Body of pancreas (tissue), 4 donors: ENCODE measurements around the gene CREG2. TPM values are rescaled to one million over a fixed set of nuclear protein-coding genes. Genes with fewer than 3 reads are reported as not detected.

Experiments used
- ATAC-seq: fragments of 150-250 bp; one replicate; pipeline ENCODE4 v1.9.1; 2016
- DNase-seq, 4 donors: peaks; one replicate each; pipeline ENCODE4 v3.0.0-alpha.2; 2019
- H3K27ac ChIP-seq, 4 donors: fragments of 200-600 bp; sonication (generic); 1 replicate in 3 of 4; 2 replicates in 1 of 4; pipeline versions ENCODE4 v1.5.1 to v1.6.1; 2016 to 2019; ENCODE audit warnings: mild to moderate bottlenecking in 1 of 4, mixed read lengths in 1 of 4, moderate library complexity in 1 of 4
- H3K27me3 ChIP-seq, 2 donors: fragments of 200-600 bp; sonication (generic); one replicate each; pipeline ENCODE4 v1.6.0; 2016; ENCODE audit warnings: mild to moderate bottlenecking in 1 of 2
- H3K36me3 ChIP-seq, 2 donors: fragments of 200-600 bp; sonication (generic); replicated peaks in 1 of 2; 2 replicates each; pipeline ENCODE4 v1.5.1; 2016; ENCODE audit warnings: low read depth in 2 of 2; ENCODE audit not compliant: insufficient read depth in 1 of 2
- H3K4me1 ChIP-seq: fragments of 200-600 bp; sonication (generic); one replicate; pipeline ENCODE4 v1.6.0; 2016
- H3K4me3 ChIP-seq, 2 donors: fragments of 200-600 bp; sonication (generic); 1 replicate in 1 of 2; 2 replicates in 1 of 2; pipeline ENCODE4 v1.5.1; 2016 to 2019
- H3K9me3 ChIP-seq, 3 donors: fragments of 200-600 bp; sonication (generic); 1 replicate in 2 of 3; 2 replicates in 1 of 3; pipeline ENCODE4 v1.5.1; 2016
- CTCF ChIP-seq, 7 experiments: fragments of 450-650 bp in 4 of 7; fragments of 200-600 bp in 3 of 7; sonication (generic) in 3 of 7; IDR thresholded peaks; one replicate each; pipeline ENCODE4 v1.5.1; 2016 to 2019; ENCODE audit warnings: antibody characterized with exemption in 7 of 7
- POLR2A ChIP-seq, 3 donors: fragments of 450-650 bp; IDR thresholded peaks; one replicate each; pipeline ENCODE4 v1.6.1; 2016; ENCODE audit warnings: antibody characterized with exemption in 3 of 3, mild to moderate bottlenecking in 2 of 3
- WGBS, 2 donors: methylation state at CpG; one replicate each; pipeline ENCODE4 v1.1.5; 2017; 5-methylcytosine and 5-hydroxymethylcytosine counted together
- intact Hi-C: fragments of 100-400 bp; cut with DNase I; formaldehyde crosslinking; loops from one replicate; pipeline ENCODE4 v1.15.1; 2023
- total RNA-seq, 2 donors: library from RNA; depleted of rRNA; stranded (reverse); fragments of >200 nt; gene quantifications; one replicate each; pipeline ENCODE4 v1.1.0, GENCODE V29; 2016

The CREG2 gene
- total RNA-seq, 2 donors from 2014 or later: not detected

GRCh38 chr2:101361121-101361520 is 26.2 kb downstream of the CREG2 start:
- H3K4me1 ChIP-seq: no peaks in the 10 kb centered on the region
- H3K36me3 ChIP-seq: no peaks in the 10 kb centered on the region
- TF ChIP-seq CTCF (IDR thresholded peaks at IDR 0.05) (no peak), POLR2A (IDR thresholded peaks at IDR 0.05) (no peak)
- no peak overlapping the region for H3K27ac ChIP-seq
- DNase-seq (peak in 1 of 4 donors; percentile 15), ATAC-seq (no peak)
- intact Hi-C loops: no loop called here
- no peaks in the 10 kb centered on the region for H3K27me3 ChIP-seq
- H3K4me3 ChIP-seq: no peak overlapping the region
- WGBS, 2 donors: 67 to 75% methylated on average over 4 of the region's 4 CpGs
- no peaks in the 10 kb centered on the region for H3K9me3 ChIP-seq

DNA sequence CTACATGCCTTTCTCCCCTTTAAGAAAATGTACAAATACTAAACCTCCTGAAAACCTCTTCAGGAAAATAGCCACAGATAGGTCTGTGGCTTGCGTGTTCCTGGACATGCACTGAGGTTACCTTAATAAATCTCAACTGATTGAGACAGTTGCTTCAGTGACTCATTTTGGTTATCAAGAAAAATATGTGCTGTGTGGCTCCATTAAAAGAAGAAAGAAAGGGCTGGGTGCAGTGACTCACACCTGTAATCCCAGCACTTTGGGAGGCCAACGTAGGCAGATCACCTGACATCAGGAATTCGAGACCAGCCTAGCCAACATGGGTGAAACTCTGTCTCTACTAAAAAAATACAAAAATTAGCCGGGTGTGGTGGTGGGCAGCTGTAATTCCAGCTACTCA is 27.1 kb downstream of the CREG2 start:
- H3K4me1 ChIP-seq: no peaks in the 10 kb centered on the region
- DNase-seq: no peak
- intact Hi-C loops: no loop called here
- TF ChIP-seq POLR2A (IDR thresholded peaks at IDR 0.05): no peak
- TF ChIP-seq CTCF (IDR thresholded peaks at IDR 0.05): no peak
- no peaks in the 10 kb centered on the region for H3K9me3 ChIP-seq
- no peak overlapping the region for H3K4me3 ChIP-seq
- no peaks in the 10 kb centered on the region for H3K36me3 ChIP-seq
- no peak overlapping the region for H3K27ac ChIP-seq
- H3K27me3 ChIP-seq: no peaks in the 10 kb centered on the region
- ATAC-seq: no peak
- 56 to 59% methylated on average over 4 of the region's 4 CpGs for WGBS, 2 donors

DNA sequence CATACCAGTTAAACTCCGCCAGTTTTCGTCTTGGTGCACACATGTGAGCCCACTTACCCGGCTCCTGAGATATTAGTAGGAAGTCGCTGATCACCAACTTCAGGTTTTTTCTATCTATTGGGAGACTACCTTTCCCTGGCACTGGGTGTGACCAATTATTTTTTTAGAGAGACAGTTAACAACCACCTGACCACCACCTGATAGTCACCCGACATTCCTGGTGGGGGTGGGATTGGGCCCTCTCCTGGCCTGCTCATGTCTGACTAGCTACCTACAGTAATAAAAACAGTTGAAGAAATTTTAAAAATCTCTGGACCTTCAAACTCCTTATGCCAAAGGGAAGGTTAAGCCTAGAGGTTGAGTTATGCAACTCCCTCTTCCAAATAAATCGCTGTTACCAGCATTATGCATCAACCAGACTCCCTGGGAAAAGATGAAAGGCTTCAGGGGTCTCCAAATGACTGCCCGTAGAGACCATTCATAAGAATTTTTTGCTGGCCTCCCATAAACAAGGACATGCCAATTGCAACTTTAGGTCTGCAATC is 27.8 kb downstream of the CREG2 start:
- DNase-seq (no peak), ATAC-seq (no peak)
- 83 to 88% methylated on average over 7 of the region's 7 CpGs for WGBS, 2 donors
- Histone ChIP-seq H3K27ac (no peak overlapping the region), H3K36me3 (no peaks in the 10 kb centered on the region), H3K4me3 (no peak overlapping the region), H3K27me3 (no peaks in the 10 kb centered on the region), H3K4me1 (no peaks in the 10 kb centered on the region), H3K9me3 (no peaks in the 10 kb centered on the region)
- TF ChIP-seq POLR2A (IDR thresholded peaks at IDR 0.05): no peak
- no peak for TF ChIP-seq CTCF (IDR thresholded peaks at IDR 0.05)
- intact Hi-C loops: no loop called here

DNA sequence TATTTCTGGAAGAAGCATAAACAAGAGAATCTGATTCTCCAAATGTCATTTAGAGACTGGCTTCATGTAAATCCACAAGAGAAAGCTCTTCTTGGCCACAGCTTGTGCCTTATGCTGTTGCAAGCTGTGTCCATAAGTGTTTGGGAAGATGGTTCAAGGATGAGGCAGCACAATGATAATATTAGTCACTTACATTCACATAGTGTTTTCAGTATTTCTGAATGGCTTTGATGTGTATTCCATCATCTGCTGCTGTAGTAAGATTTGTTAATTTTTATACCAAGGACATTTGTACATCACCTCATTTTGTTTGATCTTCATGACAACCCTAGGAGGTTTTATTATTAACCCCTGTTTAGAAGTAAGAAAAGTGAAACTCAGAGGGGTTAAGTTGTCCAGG is 29.9 kb downstream of the CREG2 start:
- intact Hi-C loops: no loop called here
- Histone ChIP-seq H3K27ac (no peak overlapping the region), H3K4me3 (no peak overlapping the region), H3K27me3 (no peaks in the 10 kb centered on the region), H3K9me3 (no peaks in the 10 kb centered on the region), H3K36me3 (no peaks in the 10 kb centered on the region), H3K4me1 (no peaks in the 10 kb centered on the region)
- ATAC-seq: no peak
- no peak for DNase-seq
- TF ChIP-seq POLR2A (IDR thresholded peaks at IDR 0.05) (no peak), CTCF (IDR thresholded peaks at IDR 0.05) (no peak)

DNA sequence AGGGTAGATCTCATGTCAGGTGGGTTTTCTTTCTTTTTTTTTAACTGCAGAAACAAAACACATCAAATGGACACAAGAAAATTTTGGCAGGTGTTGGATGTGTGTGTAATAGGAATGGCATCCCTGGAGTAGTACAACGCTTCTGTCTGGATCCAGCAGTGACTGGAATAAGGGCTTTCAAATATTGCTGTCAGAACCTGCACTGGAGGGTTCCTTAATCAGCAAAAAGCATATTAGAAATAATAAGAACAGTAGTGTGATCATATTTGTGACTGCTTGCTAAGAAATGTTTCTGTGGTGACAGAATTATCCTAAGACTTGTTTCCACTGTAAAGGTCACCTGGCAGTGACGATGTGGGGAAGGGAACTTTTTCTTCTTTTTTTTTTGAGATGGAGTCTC is 30.8 kb downstream of the CREG2 start:
- no peak overlapping the region for H3K27ac ChIP-seq
- intact Hi-C loops: no loop called here
- ATAC-seq (no peak), DNase-seq (no peak)
- WGBS, 2 donors: 70 to 83% methylated on average over 2 of the region's 2 CpGs
- H3K36me3 ChIP-seq: no peaks in the 10 kb centered on the region
- H3K4me1 ChIP-seq: no peaks in the 10 kb centered on the region
- no peaks in the 10 kb centered on the region for H3K9me3 ChIP-seq
- H3K4me3 ChIP-seq: no peak overlapping the region
- TF ChIP-seq POLR2A (IDR thresholded peaks at IDR 0.05) (no peak), CTCF (IDR thresholded peaks at IDR 0.05) (no peak)
- no peaks in the 10 kb centered on the region for H3K27me3 ChIP-seq
